DOHH2 (cell line): ENCODE data around the gene USP2.

Experiments
- CTCF ChIP-seq: fragments of 200-600 bp; sonication (generic); IDR thresholded peaks from one replicate; pipeline ENCODE4 v1.5.1; 2014; ENCODE audit warnings: antibody characterized with exemption, mild to moderate bottlenecking, low read depth, low read length; ENCODE audit not compliant: poor library complexity, severe bottlenecking
- EZH2phosphoT487 ChIP-seq: fragments of 200-600 bp; sonication (generic); IDR thresholded peaks from 2 replicates; pipeline ENCODE4 v1.6.1; 2017; ENCODE audit warnings: borderline replicate concordance, mild to moderate bottlenecking, antibody characterized with exemption, low read length, moderate library complexity, mixed read lengths

GRCh38 chr11:119381181-119381988 is at the start of gene USP2:
- TF ChIP-seq CTCF = peak; percentile 95
- TF ChIP-seq EZH2phosphoT487 = no peak
